ENCODE data around the gene YTHDF1.

The YTHDF1 gene

GRCh38 chr20:63182425-63182824, 33.5 kb downstream of the YTHDF1 start:
- DNase-seq = no peak

- DNase-seq = no peak
These were observed 34.7 kb downstream of the YTHDF1 start for GRCh38 chr20:63181226-63181625.

DNA sequence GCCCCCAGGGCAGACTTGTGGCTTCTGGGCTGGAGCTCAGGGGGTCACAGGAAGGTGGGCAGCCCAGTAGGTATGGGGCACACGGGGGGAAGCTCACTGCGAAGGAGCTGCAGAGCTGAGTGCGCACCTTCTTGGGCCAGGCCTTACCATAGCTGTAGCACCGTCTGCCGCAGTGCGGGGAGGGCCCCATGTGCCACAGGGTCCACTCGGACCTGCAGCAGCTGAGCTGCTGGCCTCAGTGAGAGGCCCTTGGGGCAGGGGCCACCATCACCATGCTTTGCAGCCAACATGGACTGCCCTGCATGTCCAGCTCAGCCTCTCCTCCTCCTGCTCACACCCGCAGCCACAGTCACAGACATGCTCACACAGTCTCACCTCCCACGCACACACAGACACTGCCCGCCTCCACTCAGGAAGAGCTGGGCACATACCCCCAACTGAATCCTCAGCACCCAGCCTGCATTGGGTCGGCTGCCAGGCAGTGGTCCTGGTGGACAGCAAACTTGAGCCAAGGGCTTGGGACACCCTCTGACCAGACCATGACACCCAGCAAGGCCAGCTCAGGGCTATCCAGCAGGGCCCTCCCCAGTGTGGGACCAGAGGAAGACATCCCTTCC, 35.3 kb downstream of the YTHDF1 start:
- DNase-seq = no peak

- DNase-seq = no peak
These were observed 36.0 kb downstream of the YTHDF1 start for GRCh38 chr20:63179687-63180568.

GRCh38 chr20:63178889-63179686, 36.8 kb downstream of the YTHDF1 start:
- peak; percentile 39 for DNase-seq

- no peak for DNase-seq
These were observed 37.5 kb downstream of the YTHDF1 start for GRCh38 chr20:63178446-63178820.

GRCh38 chr20:63177785-63178445, 38.0 kb downstream of the YTHDF1 start:
- DNase-seq = no peak

DNA sequence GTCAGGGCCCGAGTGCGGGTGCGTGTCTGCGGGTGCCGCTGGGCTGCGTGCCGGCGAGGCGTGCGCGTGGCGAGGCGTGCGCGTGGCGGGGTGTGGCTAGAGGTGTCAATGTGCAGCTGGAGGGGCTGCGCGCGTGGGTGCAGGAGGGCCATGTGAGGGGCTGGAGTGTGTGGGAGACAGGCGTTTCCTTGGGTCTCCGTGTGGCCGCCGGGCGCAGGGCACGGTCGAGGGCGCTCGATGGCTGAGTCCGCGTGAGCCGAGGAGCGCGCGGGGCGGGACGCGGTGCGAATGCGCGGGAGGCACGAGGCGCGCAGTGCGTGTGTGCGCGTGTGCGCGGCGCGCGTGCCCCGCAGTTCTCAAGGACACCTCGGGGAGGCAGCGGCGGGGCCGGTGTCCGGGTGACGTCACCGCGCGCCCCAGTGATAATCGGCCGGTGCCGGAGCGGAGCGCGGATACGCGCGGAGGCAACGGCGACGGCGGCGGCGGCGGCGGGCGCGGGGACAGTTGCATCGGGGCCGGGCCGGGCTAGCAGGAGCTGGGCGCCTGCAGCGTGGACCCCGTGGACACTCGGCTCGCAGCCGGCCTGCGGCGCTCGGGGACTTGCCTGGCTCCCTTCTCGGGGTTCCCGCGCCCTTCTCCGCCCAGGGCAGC, 38.7 kb downstream of the YTHDF1 start:
- peak; percentile 16 for DNase-seq

- DNase-seq = no peak
These were observed 39.4 kb downstream of the YTHDF1 start for GRCh38 chr20:63176427-63177133.

- peak; percentile 9 for DNase-seq
These were observed 39.9 kb downstream of the YTHDF1 start for GRCh38 chr20:63176034-63176426.

DNA sequence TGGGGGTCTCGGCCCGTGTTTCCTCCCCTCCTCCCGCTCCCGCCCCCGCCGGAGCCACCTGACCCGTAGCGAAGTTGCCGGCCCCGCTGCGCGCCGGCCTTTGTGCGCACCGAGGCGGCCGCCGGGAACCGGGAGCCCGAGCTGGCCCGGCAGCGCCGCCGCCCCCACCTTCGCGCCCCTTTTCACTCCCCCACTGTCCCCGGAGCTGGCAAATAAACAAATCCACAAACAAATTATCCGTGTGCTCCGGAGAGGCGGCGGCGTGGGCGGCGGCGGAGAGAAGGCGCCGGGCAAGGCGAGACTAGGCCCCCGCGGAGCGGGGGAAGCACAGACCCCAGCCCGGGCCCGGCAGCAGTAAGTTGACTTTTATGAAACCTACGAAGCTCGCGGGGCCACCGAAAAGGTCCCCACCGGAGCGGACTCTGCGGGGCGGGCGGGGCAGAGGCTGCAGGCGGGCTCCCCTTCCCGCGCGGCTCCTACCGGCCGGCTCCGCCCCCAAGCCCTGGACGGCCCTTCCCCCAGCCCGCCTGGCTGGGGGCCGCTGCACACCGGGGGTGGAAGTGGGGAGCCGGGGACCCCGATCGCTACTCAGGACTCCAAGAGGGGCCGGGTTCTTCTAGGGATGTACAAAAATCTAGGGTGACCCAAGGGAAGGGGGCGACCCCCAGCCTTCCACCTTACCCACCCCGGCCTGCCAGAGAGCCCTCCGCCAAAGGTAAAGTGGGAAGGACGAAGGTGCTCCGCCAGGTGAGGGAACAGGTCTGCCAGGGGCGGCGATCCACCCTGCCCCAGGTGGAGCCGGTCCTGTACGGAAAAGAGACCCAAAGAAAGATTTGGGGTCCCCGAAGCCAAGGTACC, 40.7 kb downstream of the YTHDF1 start:
- no peak for DNase-seq

DNA sequence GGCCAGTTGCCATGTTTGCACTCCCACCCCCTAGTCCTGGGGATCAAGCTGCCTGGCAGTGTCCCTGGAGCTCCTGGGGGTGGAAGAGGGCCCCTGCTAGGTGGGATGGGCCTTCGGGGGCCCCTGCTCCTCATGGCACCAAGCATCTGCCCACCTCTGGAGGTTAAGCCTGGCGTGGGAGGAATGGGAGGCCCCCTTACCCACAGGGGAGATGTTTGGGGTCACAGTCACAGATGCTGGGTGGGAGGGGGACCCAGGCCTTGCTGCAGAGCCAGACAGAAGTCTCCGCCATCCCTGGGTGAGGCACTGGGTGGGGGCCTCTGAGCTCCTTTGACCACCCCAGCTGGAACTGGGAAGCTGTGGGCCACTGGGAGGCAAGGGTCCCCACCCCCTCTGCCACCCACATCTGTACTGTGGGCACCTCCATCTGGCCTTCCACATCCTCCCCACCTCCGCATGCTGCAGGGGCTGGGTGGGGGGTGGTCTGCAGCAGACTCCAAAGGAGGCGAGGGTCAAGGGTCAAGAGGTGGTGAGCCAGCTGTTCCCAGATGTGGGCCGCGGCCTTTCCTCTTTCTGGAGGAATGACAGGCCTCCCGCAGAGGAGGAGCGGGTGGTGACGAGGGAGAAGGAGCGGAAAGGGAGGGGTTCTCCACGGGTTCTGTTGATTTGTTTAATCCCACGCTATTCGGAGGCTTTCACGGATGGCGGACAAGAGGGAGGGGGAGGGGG, 41.5 kb downstream of the YTHDF1 start:
- no peak for DNase-seq

GRCh38 chr20:63173552-63174191, 42.3 kb downstream of the YTHDF1 start:
- no peak for DNase-seq

DNA sequence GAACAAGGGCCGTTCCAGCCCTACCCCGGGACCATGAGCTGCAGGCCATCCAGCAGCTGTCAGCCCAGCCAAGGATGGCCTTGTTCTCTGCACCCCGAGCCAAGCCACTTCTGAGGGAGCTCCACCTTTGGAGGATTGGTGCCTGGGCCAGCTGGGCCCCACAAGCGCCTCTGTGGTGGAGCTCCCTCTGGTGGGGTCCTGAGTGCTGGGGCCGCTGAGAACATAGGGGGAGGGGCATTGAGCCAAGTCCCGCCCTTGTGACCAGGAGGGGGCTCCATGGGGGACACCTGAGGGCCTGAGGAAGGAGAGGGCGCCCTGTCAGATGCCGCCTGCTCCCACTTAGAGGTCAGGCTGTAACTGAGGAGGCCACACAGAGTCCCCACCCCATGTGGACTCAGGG, 43.2 kb downstream of the YTHDF1 start:
- peak; percentile 21 for DNase-seq

GRCh38 chr20:63171991-63172390, 43.9 kb downstream of the YTHDF1 start:
- no peak for DNase-seq

- no peak for DNase-seq
These were observed 46.2 kb downstream of the YTHDF1 start for GRCh38 chr20:63169681-63170080.

DNA sequence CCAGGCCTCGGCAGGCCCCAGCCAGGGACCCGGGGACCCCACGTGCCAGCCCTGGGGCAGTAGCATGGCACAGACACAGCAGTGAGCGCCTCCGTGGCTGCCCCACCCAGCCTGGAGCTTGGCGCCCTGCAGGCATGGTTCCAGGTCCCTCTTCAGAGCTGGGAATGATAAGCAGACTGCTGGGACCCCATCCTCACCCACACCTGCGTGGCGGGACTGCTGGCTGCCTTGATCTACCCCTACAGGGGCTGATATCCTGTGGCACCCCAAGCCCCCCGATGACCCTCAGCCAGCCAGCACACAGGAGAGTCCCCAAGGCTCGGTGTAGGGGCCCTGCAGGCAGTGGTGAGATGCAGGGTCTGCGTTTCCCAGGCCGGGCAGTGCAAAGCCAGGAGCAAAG, 47.1 kb downstream of the YTHDF1 start:
- no peak for DNase-seq

DNA sequence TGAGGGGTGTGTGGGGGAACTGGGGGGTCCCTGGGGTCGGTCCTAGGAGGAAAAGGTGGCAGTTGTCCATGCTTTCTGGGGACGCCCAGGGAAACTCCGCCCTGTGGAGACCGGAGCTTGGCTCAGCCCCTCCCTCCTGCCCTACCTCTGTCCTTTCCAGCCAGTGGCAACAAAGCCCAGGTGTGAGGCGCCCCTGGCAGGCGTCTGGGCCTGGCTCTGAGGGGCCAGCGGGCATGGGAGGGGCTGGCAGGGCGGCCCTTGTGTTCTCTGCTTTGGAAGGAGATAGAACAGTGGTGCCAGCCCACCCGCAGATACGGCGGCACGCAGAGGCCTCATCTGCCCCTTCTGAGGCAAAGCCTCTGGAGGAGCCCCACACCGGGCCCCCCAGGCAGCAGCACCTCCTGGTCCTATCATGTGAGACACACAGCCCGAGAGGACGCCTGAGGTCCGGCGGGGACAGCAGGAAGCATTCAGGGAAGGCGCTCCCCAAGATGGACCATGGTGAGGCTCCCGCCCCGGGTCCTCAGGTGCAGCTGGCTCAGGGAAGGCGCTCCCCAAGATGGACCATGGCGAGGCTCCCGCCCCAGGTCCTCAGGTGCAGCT, 47.9 kb downstream of the YTHDF1 start:
- DNase-seq = no peak

All from hematopoietic multipotent progenitor cell treated with erythropoietin and hydrocortisone succinate and interleukin-3 and kit ligand, for 8 days (in vitro differentiated cells).